ENCODE data around the gene PRR11.
"Not testable (repeated sequence)": the region's sequence is repeated elsewhere in the genome, so short reads cannot be mapped to it uniquely, and the experiment has no call there.

PRR11 gene

DNA sequence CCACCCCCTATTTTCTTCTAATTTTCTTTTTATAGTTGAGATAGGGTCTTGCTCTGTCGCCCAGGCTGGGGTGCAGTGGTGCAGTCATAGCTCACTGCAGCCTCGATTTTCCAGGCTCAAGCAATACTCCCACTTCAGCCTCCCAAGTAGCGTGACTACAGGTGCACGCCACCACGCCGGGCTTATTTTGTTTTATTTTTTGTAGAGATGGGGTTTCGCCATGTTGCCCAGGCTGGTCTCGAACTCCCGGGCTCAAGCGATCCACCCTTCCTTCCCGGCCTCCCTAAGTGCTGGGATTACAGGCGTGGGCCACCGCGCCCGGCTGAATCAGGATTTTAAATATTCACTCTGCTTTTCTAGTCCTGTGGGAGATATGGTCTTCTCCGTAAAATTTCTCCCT, 63.8 kb downstream of the PRR11 start:
- H3K4me3 ChIP-seq (replicated peaks in 1 of 2; ENCODE audit: low read depth in 2 of 2, low read length in 2 of 2): no peak overlapping the region
- TF ChIP-seq, protein P1, sequence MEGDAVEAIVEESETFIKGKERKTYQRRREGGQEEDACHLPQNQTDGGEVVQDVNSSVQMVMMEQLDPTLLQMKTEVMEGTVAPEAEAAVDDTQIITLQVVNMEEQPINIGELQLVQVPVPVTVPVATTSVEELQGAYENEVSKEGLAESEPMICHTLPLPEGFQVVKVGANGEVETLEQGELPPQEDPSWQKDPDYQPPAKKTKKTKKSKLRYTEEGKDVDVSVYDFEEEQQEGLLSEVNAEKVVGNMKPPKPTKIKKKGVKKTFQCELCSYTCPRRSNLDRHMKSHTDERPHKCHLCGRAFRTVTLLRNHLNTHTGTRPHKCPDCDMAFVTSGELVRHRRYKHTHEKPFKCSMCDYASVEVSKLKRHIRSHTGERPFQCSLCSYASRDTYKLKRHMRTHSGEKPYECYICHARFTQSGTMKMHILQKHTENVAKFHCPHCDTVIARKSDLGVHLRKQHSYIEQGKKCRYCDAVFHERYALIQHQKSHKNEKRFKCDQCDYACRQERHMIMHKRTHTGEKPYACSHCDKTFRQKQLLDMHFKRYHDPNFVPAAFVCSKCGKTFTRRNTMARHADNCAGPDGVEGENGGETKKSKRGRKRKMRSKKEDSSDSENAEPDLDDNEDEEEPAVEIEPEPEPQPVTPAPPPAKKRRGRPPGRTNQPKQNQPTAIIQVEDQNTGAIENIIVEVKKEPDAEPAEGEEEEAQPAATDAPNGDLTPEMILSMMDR (IDR thresholded peaks at IDR 0.05; ENCODE audit: low read depth, low read length): no peak

DNA sequence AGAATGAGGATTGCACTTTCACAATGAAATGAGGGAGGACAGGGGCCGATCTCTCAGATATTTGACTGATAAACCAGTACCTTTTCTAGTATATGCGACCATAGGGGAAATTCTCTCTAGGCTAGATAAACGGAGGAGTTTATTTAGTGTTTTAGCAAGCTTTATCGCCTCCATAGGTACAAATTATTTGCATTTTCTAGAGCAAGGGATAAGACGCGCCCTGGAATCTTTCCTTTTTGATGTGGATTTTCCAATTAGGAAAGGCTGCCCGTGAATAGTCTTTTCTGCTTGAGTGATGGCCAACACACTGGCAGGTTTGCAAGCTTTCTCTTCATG, 64.4 kb downstream of the PRR11 start:
- TF ChIP-seq, protein P1 (IDR thresholded peaks at IDR 0.05; ENCODE audit: low read depth, low read length): no peak
- H3K4me3 ChIP-seq (replicated peaks in 1 of 2; ENCODE audit: low read depth in 2 of 2, low read length in 2 of 2): peak overlapping the region; percentile 14 to 56
- DNase-seq (ENCODE audit: low read depth in 2 of 2): no peak

More for the DNA sequence above, 63.8 kb downstream of the PRR11 start:
- no peak for DNase-seq (ENCODE audit: low read depth in 2 of 2)

DNA sequence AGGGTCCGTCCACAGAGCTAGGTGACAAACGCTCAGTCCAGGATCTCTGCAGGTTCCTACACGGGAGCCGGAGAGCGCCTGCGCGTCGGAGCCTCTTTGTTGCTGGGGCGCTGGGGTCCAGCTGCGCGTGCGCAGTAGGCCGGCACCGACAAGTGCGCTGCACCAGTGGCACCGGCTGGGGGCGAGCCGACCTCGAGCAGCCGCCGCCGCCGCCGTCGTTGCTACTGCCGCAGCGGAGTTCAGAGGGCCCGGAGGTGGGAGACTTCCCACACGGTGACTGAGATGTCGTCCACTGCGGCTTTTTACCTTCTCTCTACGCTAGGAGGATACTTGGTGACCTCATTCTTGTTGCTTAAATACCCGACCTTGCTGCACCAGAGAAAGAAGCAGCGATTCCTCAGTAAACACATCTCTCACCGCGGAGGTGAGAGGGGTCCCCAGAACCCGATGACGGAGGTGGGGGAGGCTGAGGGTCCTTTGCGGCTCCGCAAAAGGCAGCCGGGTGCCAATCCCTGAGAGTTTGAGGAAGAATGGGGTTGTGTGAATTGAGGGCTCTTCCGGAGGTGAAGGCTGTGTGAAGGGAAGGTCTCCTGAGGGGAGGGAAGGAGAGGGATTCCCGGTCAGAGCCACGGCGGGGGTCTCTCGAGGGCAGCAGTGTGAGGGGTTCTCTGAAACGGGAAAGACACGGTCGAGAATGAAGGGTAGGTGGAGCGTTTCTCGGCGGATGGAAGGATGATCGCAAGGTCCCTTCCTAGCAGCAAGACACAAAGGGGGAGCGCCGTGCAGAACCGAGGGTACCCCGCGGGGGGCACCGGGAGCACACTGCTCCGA, 65.0 kb downstream of the PRR11 start, which contains the start of gene GDPD1:
Gene GDPD1 (plus strand): TSS at position 184 of the 831 bp plus-strand sequence. CDS start 99 bp downstream, at position 283.
- peak; percentile 91 to 94 for DNase-seq (ENCODE audit: low read depth in 2 of 2)
- TF ChIP-seq, protein P1 (IDR thresholded peaks at IDR 0.05; ENCODE audit: low read depth, low read length): peak; percentile 26
- H3K4me3 ChIP-seq (replicated peaks in 1 of 2; ENCODE audit: low read depth in 2 of 2, low read length in 2 of 2): peak within 1 kb of the TSS; percentile 56 to 88

DNA sequence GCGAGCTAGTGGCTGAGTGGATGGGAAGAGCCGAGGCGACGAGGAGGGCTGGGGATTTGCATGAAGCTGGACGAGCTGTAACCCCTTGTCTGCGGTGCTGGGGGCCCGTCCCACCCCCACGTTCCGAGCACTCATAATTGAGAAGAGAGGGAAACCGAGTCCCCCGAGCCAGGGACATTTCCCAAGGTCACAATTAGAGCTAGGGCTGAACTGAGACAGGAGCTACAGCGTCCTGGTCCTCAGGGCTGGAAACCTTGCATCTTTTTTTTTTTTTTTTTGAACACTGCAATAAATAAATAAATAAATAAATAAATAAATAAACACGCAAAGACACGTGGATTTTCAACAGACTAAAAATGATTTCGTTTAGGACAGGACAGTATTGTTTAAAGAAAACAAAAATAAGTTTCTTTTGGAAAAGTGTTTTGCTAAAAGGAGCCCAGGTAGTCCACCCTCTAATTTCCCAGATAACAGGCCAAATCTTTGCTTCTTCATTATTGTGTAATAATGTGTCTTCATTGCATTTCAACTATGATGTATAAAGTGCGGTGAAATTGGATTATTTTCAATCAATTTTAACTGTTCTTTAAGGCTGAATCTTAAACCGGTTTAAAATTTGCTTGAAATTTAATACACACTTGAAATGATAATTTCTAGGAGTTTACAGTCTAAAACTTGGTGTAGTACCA, 65.8 kb downstream of the PRR11 start:
- peak overlapping the region; percentile 56 to 88 for H3K4me3 ChIP-seq (replicated peaks in 1 of 2; ENCODE audit: low read depth in 2 of 2, low read length in 2 of 2)
- DNase-seq (ENCODE audit: low read depth in 2 of 2): peak in 1 of 2 donors; percentile 14
- TF ChIP-seq, protein P1 (IDR thresholded peaks at IDR 0.05; ENCODE audit: low read depth, low read length): peak; percentile 0

DNA sequence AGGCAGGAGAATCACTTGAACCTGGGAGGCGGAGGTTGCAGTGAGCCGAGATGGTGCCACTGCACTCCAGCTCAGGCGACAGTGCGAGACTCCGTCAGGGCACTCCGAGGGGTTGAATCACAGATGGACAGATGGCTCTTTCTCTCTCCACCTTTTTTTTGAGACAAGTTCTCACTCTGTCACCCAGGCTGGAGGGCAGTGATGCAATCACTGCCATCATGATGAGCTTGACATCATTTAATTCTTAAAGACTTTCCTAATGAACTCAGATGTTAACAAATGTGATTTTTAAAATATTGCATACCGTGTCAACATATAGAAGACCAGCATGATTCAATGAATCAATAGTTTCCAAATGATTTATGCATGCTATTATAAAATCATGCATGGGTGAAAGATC, 68.3 kb downstream of the PRR11 start:
- H3K4me3 ChIP-seq (replicated peaks in 1 of 2; ENCODE audit: low read depth in 2 of 2, low read length in 2 of 2): no peak overlapping the region
- DNase-seq (ENCODE audit: low read depth in 2 of 2): no peak
- TF ChIP-seq, protein P1 (IDR thresholded peaks at IDR 0.05; ENCODE audit: low read depth, low read length): no peak

DNA sequence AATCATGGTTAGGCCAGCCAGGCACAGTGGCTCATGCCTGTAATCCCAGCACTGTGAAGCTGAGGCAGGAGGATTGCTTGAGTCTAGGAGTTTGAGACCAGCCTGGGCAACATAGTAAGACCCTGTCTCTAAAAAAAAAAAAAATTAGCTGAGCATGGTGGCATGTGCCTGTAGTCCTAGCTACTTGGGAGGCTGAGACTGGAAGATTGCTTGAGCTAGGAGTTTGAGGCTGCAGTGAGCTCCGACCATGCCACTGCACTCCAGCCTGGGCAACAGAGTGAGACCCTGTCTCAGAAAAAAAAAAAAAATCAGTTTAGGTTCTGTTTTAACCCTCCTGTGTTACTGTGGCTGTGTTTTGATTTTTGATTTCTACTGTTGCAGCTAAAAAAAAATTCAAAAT, 73.0 kb downstream of the PRR11 start:
- not testable (repeated sequence) for H3K4me3 ChIP-seq (replicated peaks in 1 of 2; ENCODE audit: low read depth in 2 of 2, low read length in 2 of 2); DNase-seq (ENCODE audit: low read depth in 2 of 2)

DNA sequence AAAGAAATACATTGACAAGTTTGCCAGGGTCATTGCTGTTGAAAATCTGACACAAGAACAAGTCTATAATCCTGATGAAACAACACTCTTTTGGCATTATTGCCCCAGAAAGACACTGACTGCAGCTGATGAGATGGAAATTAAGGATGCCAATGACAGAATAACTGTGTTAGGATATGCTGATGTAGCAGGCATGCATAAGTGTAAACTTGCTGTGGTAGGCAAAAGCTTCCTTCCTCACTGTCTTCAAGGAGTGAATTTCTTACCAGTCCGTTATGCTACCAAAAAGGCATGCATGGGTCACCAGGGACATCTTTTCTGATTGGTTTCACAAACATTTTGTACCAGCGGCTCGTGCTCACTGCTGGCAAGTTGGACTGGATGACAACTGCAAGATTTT, 75.2 kb downstream of the PRR11 start:
- H3K4me3 ChIP-seq (replicated peaks in 1 of 2; ENCODE audit: low read depth in 2 of 2, low read length in 2 of 2): no peak overlapping the region
- DNase-seq (ENCODE audit: low read depth in 2 of 2): no peak
- TF ChIP-seq, protein P1 (IDR thresholded peaks at IDR 0.05; ENCODE audit: low read depth, low read length): no peak
